Thyroid gland (tissue), 4 donors: ENCODE measurements around the gene OSBPL5.

ENCODE experiments used
- CTCF ChIP-seq, 6 experiments: fragments of 200-600 bp in 3 of 6; fragments of 450-650 bp in 3 of 6; sonication (generic) in 3 of 6; IDR thresholded peaks; one replicate each; pipeline ENCODE4 v1.5.1; 2016 to 2019; ENCODE audit warnings: antibody characterized with exemption in 6 of 6, mild to moderate bottlenecking in 2 of 6, inconsistent platforms in 1 of 6, moderate library complexity in 1 of 6
- POLR2A ChIP-seq, 2 donors: fragments of 450-650 bp; IDR thresholded peaks; one replicate each; pipeline ENCODE4 v1.6.1; 2017; ENCODE audit warnings: antibody characterized with exemption in 2 of 2, mild to moderate bottlenecking in 2 of 2, moderate library complexity in 1 of 2

- TF ChIP-seq CTCF (IDR thresholded peaks at IDR 0.05) = no peak
- no peak for TF ChIP-seq POLR2A (IDR thresholded peaks at IDR 0.05)
Measured at GRCh38 chr11:3105791-3106735, 59.0 kb downstream of the OSBPL5 start.
